MCF 10A (cell line): ENCODE data around the gene PLG. TPM values are rescaled to one million over a fixed set of nuclear protein-coding genes. Genes with fewer than 3 reads are reported as not detected.
A peak's percentile ranks its signal among the peaks of the same experiment; 100 is the strongest.
"Not testable (repeated sequence)": the region's sequence is repeated elsewhere in the genome, so short reads cannot be mapped to it uniquely, and the experiment has no call there.

Experiments used
- BruUV-seq: library from RNA; stranded (reverse); fragments of 400-500 nt; replicated peaks from 2 replicates; lab custom pipeline; 2021; lab: Mats Ljungman, UMichigan
- CTCF ChIA-PET: fragments of 300-600 bp; sonication (Branson Sonifier 250); formaldehyde crosslinking; extraction: SDS; loops from one replicate; lab custom pipeline; 2021; ENCODE audit warnings: antibody characterized with exemption, inconsistent platforms; lab: Yijun Ruan, JAX
- POLR2A ChIA-PET: fragments of 300-600, 350-650 bp; sonication (Branson Sonifier 250); formaldehyde crosslinking; extraction: SDS; loops from one replicate; lab custom pipeline; 2020; ENCODE audit warnings: antibody characterized with exemption, inconsistent platforms; lab: Yijun Ruan, JAX
- DNase-seq: peaks from one replicate; pipeline ENCODE4 v3.0.0-alpha.2; 2018; ENCODE audit not compliant: unreplicated experiment
- H3K27ac Mint-ChIP-seq: one replicate; pipeline ENCODE4 v1.8.0; 2022; ENCODE audit warnings: mild to moderate bottlenecking, low read depth, mixed read lengths; ENCODE audit not compliant: unreplicated experiment
- H3K27me3 Mint-ChIP-seq: one replicate; pipeline ENCODE4 v1.8.0; 2022; ENCODE audit warnings: mixed read lengths; ENCODE audit not compliant: insufficient read depth, unreplicated experiment
- H3K36me3 Mint-ChIP-seq: one replicate; pipeline ENCODE4 v1.8.0; 2022; ENCODE audit warnings: mild to moderate bottlenecking, moderate library complexity, mixed read lengths; ENCODE audit not compliant: insufficient read depth, unreplicated experiment
- H3K4me1 Mint-ChIP-seq: one replicate; pipeline ENCODE4 v1.8.0; 2022; ENCODE audit warnings: mixed read lengths; ENCODE audit not compliant: insufficient read depth, unreplicated experiment
- H3K4me3 Mint-ChIP-seq: one replicate; pipeline ENCODE4 v1.8.0; 2022; ENCODE audit warnings: mild to moderate bottlenecking, moderate library complexity, mixed read lengths; ENCODE audit not compliant: unreplicated experiment
- H3K9me3 Mint-ChIP-seq: one replicate; pipeline ENCODE4 v1.8.0; 2022; ENCODE audit warnings: mixed read lengths; ENCODE audit not compliant: unreplicated experiment
- CTCF ChIP-seq: fragments of 200-600 bp; IDR thresholded peaks from one replicate; pipeline ENCODE4 v1.8.0; 2022; ENCODE audit warnings: antibody characterized with exemption, mild to moderate bottlenecking; ENCODE audit not compliant: unreplicated experiment
- intact Hi-C: fragments of 100-400 bp; cut with micrococcal nuclease; formaldehyde crosslinking; loops from 2 replicates; pipeline ENCODE4 v1.14.1; 2022
- total RNA-seq: library from RNA; stranded (reverse); gene quantifications from 2 replicates; pipeline ENCODE4 v1.2.3, GENCODE V29; 2022

PLG gene
- total RNA-seq, 1 experiment from 2014 or later = not detected

- no peak for DNase-seq
- intact Hi-C loops = no loop called here
- no peaks in the 10 kb centered on the region for H3K36me3 Mint-ChIP-seq
- no peak overlapping the region for H3K4me3 Mint-ChIP-seq
- peaks cover 46% of the 10 kb centered on the region for H3K27me3 Mint-ChIP-seq
- TF ChIP-seq CTCF = no peak
- H3K4me1 Mint-ChIP-seq = no peaks in the 10 kb centered on the region
- H3K27ac Mint-ChIP-seq = no peak overlapping the region
- ChIA-PET CTCF (interaction anchor here (0.9 kb wide), 1 partner anchor 141 kb away, joined by 4 read pairs; no protein-coding TSS in a partner anchor), POLR2A (no interaction called here)
- no TSS peak for BruUV-seq
- H3K9me3 Mint-ChIP-seq = no peaks in the 10 kb centered on the region
Measured at GRCh38 chr6:160662842-160663241, 39.2 kb upstream of the PLG start.

DNA sequence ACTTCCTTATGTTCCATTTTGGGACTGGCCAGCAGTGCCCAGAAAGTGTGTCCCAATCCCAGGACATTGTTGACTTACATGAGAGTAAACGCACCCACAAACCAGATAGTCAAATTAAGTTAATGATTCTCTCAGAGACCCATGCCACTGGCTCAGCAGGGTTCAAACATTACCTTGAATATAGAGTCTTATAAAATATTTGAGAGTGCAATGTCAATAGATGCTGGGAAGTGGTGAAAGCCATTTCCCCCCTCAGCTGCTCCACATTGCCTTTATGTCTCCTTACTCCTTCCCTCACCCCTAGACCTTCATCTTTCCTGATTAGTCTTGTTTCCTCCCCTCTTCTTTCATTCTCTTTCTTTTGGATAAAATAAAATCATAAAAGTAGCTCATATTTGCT is 37.8 kb upstream of the PLG start, which contains the start of gene LPA:
Gene LPA (minus strand): TSS at position 78 of the 400 bp plus-strand sequence. CDS start 61 bp downstream, at position 17.
- peaks cover 35% of the 10 kb centered on the region for H3K27me3 Mint-ChIP-seq
- POLR2A ChIA-PET, H3K9me3 Mint-ChIP-seq, DNase-seq, BruUV-seq, H3K4me1 Mint-ChIP-seq, H3K36me3 Mint-ChIP-seq, H3K4me3 Mint-ChIP-seq, intact Hi-C loops, H3K27ac Mint-ChIP-seq: not testable (repeated sequence)
- CTCF ChIA-PET = interaction anchor here (1.0 to 3.7 kb wide), 2 partner anchors 131 to 144 kb away, joined by 5 to 36 read pairs; no protein-coding TSS in a partner anchor

GRCh38 chr6:160667639-160668481 is 34.2 kb upstream of the PLG start:
- Mint-ChIP-seq H3K36me3 (no peaks in the 10 kb centered on the region), H3K4me3 (no peak overlapping the region), H3K9me3 (peaks cover 2% of the 10 kb centered on the region), H3K27me3 (peaks cover 27% of the 10 kb centered on the region), H3K4me1 (no peaks in the 10 kb centered on the region), H3K27ac (no peak overlapping the region)
- ChIA-PET POLR2A (no interaction called here), CTCF (interaction anchor here (0.6 to 3.7 kb wide), 16 partner anchors 9 to 703 kb away, joined by 3 to 36 read pairs (median 4); no protein-coding TSS in a partner anchor)
- TF ChIP-seq CTCF = peak; percentile 74
- intact Hi-C loops = loop anchor here (1.0 to 2.0 kb wide), 2 partner anchors 149 to 447 kb away; no protein-coding TSS in a partner anchor
- no TSS peak for BruUV-seq
- DNase-seq = peak; percentile 53

DNA sequence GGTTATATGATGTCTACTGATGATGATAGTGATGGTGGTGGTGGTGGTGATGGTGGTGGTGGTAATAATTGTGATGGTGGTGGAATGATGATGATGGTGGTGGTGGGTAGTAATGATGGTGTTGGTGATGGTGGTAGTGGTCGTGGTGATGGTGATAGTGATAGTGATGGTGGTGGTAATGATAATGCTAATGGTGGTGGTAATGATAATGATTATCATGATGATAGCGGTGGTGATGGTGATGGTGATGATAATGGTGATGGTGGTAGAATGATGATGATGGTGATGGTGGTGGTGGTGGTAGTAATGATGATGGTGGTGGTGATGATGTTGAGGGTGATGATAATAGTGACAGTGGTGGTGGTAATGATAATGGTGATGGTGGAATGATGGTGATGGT is 33.5 kb upstream of the PLG start:
- intact Hi-C loops = loop anchor here (1.0 to 2.0 kb wide), 2 partner anchors 149 to 448 kb away; no protein-coding TSS in a partner anchor
- POLR2A ChIA-PET = no interaction called here

GRCh38 chr6:160676418-160676817 is 25.6 kb upstream of the PLG start:
- POLR2A ChIA-PET, intact Hi-C loops, H3K4me3 Mint-ChIP-seq: not testable (repeated sequence)

More for the DNA sequence above, 33.5 kb upstream of the PLG start:
- CTCF ChIA-PET = interaction anchor here (0.6 to 1.5 kb wide), 4 partner anchors 9 to 596 kb away, joined by 3 to 6 read pairs (median 4); no protein-coding TSS in a partner anchor
- Mint-ChIP-seq H3K27me3 (peaks cover 27% of the 10 kb centered on the region), H3K4me1 (no peaks in the 10 kb centered on the region), H3K36me3 (no peaks in the 10 kb centered on the region), H3K4me3 (no peak overlapping the region), H3K27ac (no peak overlapping the region), H3K9me3 (peaks cover 9% of the 10 kb centered on the region)
- no peak for DNase-seq
- no peak for TF ChIP-seq CTCF
- no TSS peak for BruUV-seq

More at GRCh38 chr6:160676418-160676817, 25.6 kb upstream of the PLG start:
- not testable (repeated sequence) for H3K27ac Mint-ChIP-seq, DNase-seq, BruUV-seq, H3K36me3 Mint-ChIP-seq, H3K4me1 Mint-ChIP-seq
- CTCF ChIA-PET = interaction anchor here (0.7 kb wide), 1 partner anchor 128 kb away, joined by 3 read pairs; no protein-coding TSS in a partner anchor
- peaks cover 49% of the 10 kb centered on the region for H3K27me3 Mint-ChIP-seq
- peaks cover 10% of the 10 kb centered on the region for H3K9me3 Mint-ChIP-seq
